HEK293 (cell line): ENCODE results near the gene GPR82.
A peak's percentile ranks its signal among the peaks of the same experiment; 100 is the strongest.

Source experiments
- CTCF ChIA-PET: fragments of 350-600 bp; formaldehyde crosslinking; extraction: SDS; loops from one replicate; lab custom pipeline; 2021; ENCODE audit warnings: antibody characterized with exemption; lab: Yijun Ruan, JAX
- POLR2A ChIA-PET: fragments of 300-600 bp; formaldehyde crosslinking; extraction: SDS; loops from one replicate; lab custom pipeline; 2020; ENCODE audit warnings: antibody characterized with exemption, inconsistent platforms; lab: Yijun Ruan, JAX
- H3K27ac ChIP-seq: fragments of 200-500 bp; sonication (Bioruptor generic); 2 replicates; pipeline ENCODE4 v1.5.1; 2014; ENCODE audit warnings: low read depth, low read length, control low read depth, inconsistent platforms; ENCODE audit errors: extremely low read depth
- H3K36me3 ChIP-seq, 2 experiments: fragments of 200-500 bp in 1 of 2; sonication (Bioruptor generic) in 1 of 2; 1 replicate in 1 of 2; 2 replicates in 1 of 2; pipeline ENCODE4 v1.5.1; 2014 to 2017; ENCODE audit warnings: inconsistent platforms in 2 of 2, low read length in 2 of 2; ENCODE audit not compliant: control insufficient read depth in 2 of 2, insufficient read depth in 1 of 2
- H3K4me1 ChIP-seq: fragments of 200-500 bp; sonication (Bioruptor generic); 2 replicates; pipeline ENCODE4 v1.5.1; 2014; ENCODE audit warnings: mild to moderate bottlenecking, low read length, inconsistent platforms; ENCODE audit not compliant: control insufficient read depth, insufficient read depth
- H3K4me3 ChIP-seq: 2 replicates; pipeline ENCODE4 v1.5.1; 2011; ENCODE audit warnings: low read depth, mild to moderate bottlenecking, control low read depth, low read length, moderate library complexity
- H3K9me3 ChIP-seq: fragments of 200-500 bp; sonication (Bioruptor generic); 2 replicates; pipeline ENCODE4 v1.5.1; 2014; ENCODE audit warnings: low read depth, low read length, inconsistent platforms; ENCODE audit not compliant: control insufficient read depth, insufficient read depth
- EGR2 ChIP-seq: fragments of 450-650 bp; formaldehyde crosslinking; IDR thresholded peaks from 2 replicates; pipeline ENCODE4 v1.5.1; 2016; ENCODE audit warnings: low read depth, missing biosample characterization, missing genetic modification characterization
- GFI1B ChIP-seq: fragments of 450-650 bp; formaldehyde crosslinking; IDR thresholded peaks from 2 replicates; pipeline ENCODE4 v1.5.1; 2016; ENCODE audit warnings: missing biosample characterization, missing genetic modification characterization
- GLIS1 ChIP-seq: fragments of 450-650 bp; formaldehyde crosslinking; IDR thresholded peaks from 2 replicates; pipeline ENCODE4 v1.5.1; 2016; ENCODE audit warnings: missing biosample characterization, missing genetic modification characterization
- OVOL3 ChIP-seq: fragments of 450-650 bp; formaldehyde crosslinking; IDR thresholded peaks from 2 replicates; pipeline ENCODE4 v1.5.1; 2016; ENCODE audit warnings: missing biosample characterization, missing genetic modification characterization
- SETDB1 ChIP-seq: IDR thresholded peaks from one replicate; pipeline ENCODE4 v1.6.1; 2017; ENCODE audit warnings: mild to moderate bottlenecking, low read length, moderate library complexity, mixed read lengths; ENCODE audit not compliant: insufficient read length
- ZBTB8A ChIP-seq: fragments of 450-650 bp; formaldehyde crosslinking; IDR thresholded peaks from 2 replicates; pipeline ENCODE4 v1.5.1; 2016; ENCODE audit warnings: missing biosample characterization, missing genetic modification characterization
- ZFP37 ChIP-seq: fragments of 450-650 bp; formaldehyde crosslinking; IDR thresholded peaks from 2 replicates; pipeline ENCODE4 v1.5.1; 2016; ENCODE audit warnings: missing biosample characterization, missing genetic modification characterization
- ZNF155 ChIP-seq: fragments of 450-650 bp; formaldehyde crosslinking; IDR thresholded peaks from 2 replicates; pipeline ENCODE4 v1.5.1; 2016; ENCODE audit warnings: missing biosample characterization, missing genetic modification characterization
- ZNF175 ChIP-seq: fragments of 450-650 bp; formaldehyde crosslinking; IDR thresholded peaks from 2 replicates; pipeline ENCODE4 v1.5.1; 2016; ENCODE audit warnings: missing biosample characterization, missing genetic modification characterization
- ZNF292 ChIP-seq: fragments of 450-650 bp; formaldehyde crosslinking; IDR thresholded peaks from 2 replicates; pipeline ENCODE4 v1.5.1; 2016; ENCODE audit warnings: low read depth, missing biosample characterization, missing genetic modification characterization, borderline replicate concordance
- ZNF341 ChIP-seq: fragments of 450-650 bp; formaldehyde crosslinking; IDR thresholded peaks from 2 replicates; pipeline ENCODE4; 2016; ENCODE audit warnings: low read depth, missing biosample characterization, missing genetic modification characterization
- ZNF366 ChIP-seq: fragments of 450-650 bp; formaldehyde crosslinking; conservative IDR thresholded peaks from 2 replicates; pipeline ENCODE4 v1.5.1; 2016; ENCODE audit warnings: missing biosample characterization, missing genetic modification characterization
- ZNF473 ChIP-seq: fragments of 450-650 bp; formaldehyde crosslinking; IDR thresholded peaks from 2 replicates; pipeline ENCODE4 v1.5.1; 2017; ENCODE audit warnings: missing biosample characterization, missing genetic modification characterization
- ZNF670 ChIP-seq: fragments of 450-650 bp; formaldehyde crosslinking; IDR thresholded peaks from 2 replicates; pipeline ENCODE4 v1.5.1; 2016; ENCODE audit warnings: missing biosample characterization, missing genetic modification characterization, low read depth
- ZNF791 ChIP-seq: fragments of 450-650 bp; formaldehyde crosslinking; IDR thresholded peaks from 2 replicates; pipeline ENCODE4 v1.5.1; 2016; ENCODE audit warnings: missing biosample characterization, missing genetic modification characterization
- ZNF792 ChIP-seq: fragments of 450-650 bp; formaldehyde crosslinking; IDR thresholded peaks from 2 replicates; pipeline ENCODE4 v1.5.1; 2016; ENCODE audit warnings: missing biosample characterization, missing genetic modification characterization
- ZNF830 ChIP-seq: fragments of 450-650 bp; IDR thresholded peaks from 2 replicates; pipeline ENCODE4 v1.5.0; 2018; ENCODE audit warnings: missing biosample characterization, missing genetic modification characterization, low read depth, mild to moderate bottlenecking, moderate library complexity
- ZSCAN23 ChIP-seq: fragments of 450-650 bp; formaldehyde crosslinking; IDR thresholded peaks from 2 replicates; pipeline ENCODE4 v1.5.1; 2016; ENCODE audit warnings: missing biosample characterization, missing genetic modification characterization
- TF ChIP-seq, protein P1 (sequence below): fragments of 450-650 bp; formaldehyde crosslinking; IDR thresholded peaks from 2 replicates; pipeline ENCODE4 v1.5.1; 2016; ENCODE audit warnings: missing biosample characterization, missing genetic modification characterization
- TF ChIP-seq, protein P2 (sequence below): fragments of 450-650 bp; formaldehyde crosslinking; IDR thresholded peaks from 2 replicates; pipeline ENCODE4 v1.5.1; 2016; ENCODE audit warnings: missing biosample characterization, missing genetic modification characterization

Gene GPR82

DNA sequence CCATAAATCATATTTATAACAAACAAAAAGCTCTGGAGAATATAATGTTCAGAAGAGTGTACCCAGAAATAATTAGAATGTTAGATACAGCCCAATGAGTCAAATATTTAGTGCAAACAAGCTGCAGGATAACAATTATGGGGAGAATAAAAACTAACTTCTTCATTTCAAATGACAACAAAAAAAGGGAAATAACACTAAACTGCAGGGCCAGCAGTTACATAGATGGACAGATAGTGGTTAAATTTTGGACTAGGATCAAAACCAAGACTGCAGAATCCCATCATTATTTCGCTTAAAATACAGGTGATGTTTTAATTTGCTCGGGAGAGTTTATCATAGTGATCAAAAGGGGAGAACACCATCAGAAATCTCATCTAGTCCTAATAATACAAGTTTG is 35.8 kb upstream of the GPR82 start:
- Histone ChIP-seq H3K9me3 (no peaks in the 10 kb centered on the region), H3K27ac (no peak overlapping the region), H3K4me3 (no peak overlapping the region), H3K4me1 (no peaks in the 10 kb centered on the region), H3K36me3 (no peaks in the 10 kb centered on the region)
- ChIA-PET CTCF (no interaction called here), POLR2A (interaction anchor here (0.6 to 0.7 kb wide), 3 partner anchors 136 to 1265 kb away, joined by 3 to 4 read pairs (median 4); no protein-coding TSS in a partner anchor)
- no peak for TF ChIP-seq ZNF292 (tag by site-specific recombination)
- no peak for TF ChIP-seq ZFP37

DNA sequence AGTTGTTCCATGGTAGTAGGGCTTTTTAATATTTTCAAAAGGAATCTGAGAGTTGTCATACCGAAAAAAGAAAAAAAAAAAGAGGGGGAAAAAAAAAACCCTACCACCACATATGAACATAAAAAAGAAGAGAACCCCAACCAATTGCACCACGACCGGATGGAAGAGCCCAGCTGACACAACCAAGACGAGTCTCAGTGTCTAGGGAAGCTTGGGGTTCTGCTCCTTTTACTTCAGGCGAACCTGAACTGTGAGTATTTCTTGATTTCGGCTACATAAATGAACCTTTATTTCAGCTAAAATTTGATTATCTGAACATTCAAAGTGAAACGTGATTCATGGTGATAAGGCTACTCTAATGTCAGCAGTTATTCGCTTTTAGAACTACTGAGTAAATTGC is 35.1 kb upstream of the GPR82 start, which contains the start of gene GPR34:
Gene GPR34 (plus strand): TSS at position 139 of the 400 bp plus-strand sequence. CDS start 6,661 bp downstream, outside the sequence.
- no peak within 1 kb of the TSS for H3K27ac ChIP-seq
- no peaks in the 10 kb centered on the region for H3K9me3 ChIP-seq
- H3K36me3 ChIP-seq = no peaks in the 10 kb centered on the region
- POLR2A ChIA-PET = interaction anchor here (0.6 to 0.7 kb wide), 3 partner anchors 62 to 1264 kb away, joined by 3 to 4 read pairs (median 4); no protein-coding TSS in a partner anchor
- H3K4me3 ChIP-seq = no peak within 1 kb of the TSS
- TF ChIP-seq SETDB1 (no peak), ZBTB8A (tag by site-specific recombination) (no peak), OVOL3 (tag by site-specific recombination) (no peak)
- no peaks in the 10 kb centered on the region for H3K4me1 ChIP-seq
- CTCF ChIA-PET = interaction anchor here (1.1 kb wide), 2 partner anchors 14 to 88 kb away, joined by 3 read pairs; no protein-coding TSS in a partner anchor

DNA sequence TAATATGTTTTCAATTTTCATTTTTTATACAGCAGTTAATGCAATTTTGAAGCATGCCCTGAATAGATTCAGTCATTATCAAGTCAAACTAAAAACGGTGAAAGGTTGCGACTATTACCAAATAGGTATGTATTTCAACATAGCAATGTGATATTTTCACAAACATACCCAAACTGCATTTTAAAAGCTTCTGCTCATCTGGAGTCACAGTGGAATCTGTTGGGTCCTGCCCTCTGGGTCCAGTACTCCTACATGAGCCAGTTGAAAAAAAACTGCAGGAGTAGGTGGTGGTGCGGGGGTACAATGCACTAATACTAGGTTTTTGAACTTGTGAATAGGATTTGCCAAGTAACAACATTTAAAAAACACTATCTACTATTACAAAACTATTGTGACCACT is 34.3 kb upstream of the GPR82 start:
- Histone ChIP-seq H3K36me3 (no peaks in the 10 kb centered on the region), H3K4me3 (no peak overlapping the region), H3K9me3 (no peaks in the 10 kb centered on the region), H3K27ac (no peak overlapping the region), H3K4me1 (no peaks in the 10 kb centered on the region)
- ChIA-PET CTCF (interaction anchor here (0.6 to 1.1 kb wide), 3 partner anchors 13 to 314 kb away, joined by 3 read pairs; no protein-coding TSS in a partner anchor), POLR2A (interaction anchor here (0.6 kb wide), 1 partner anchor 61 kb away, joined by 4 read pairs; no protein-coding TSS in a partner anchor)
- TF ChIP-seq, protein P1, sequence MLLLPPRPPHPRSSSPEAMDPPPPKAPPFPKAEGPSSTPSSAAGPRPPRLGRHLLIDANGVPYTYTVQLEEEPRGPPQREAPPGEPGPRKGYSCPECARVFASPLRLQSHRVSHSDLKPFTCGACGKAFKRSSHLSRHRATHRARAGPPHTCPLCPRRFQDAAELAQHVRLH (tag by site-specific recombination) = no peak
- TF ChIP-seq ZNF155 (tag by site-specific recombination) (no peak), ZNF791 (tag by site-specific recombination) (no peak), ZSCAN23 (no peak), ZNF473 (tag by site-specific recombination) (no peak), GLIS1 (tag by site-specific recombination) (no peak), ZNF366 (no peak)

DNA sequence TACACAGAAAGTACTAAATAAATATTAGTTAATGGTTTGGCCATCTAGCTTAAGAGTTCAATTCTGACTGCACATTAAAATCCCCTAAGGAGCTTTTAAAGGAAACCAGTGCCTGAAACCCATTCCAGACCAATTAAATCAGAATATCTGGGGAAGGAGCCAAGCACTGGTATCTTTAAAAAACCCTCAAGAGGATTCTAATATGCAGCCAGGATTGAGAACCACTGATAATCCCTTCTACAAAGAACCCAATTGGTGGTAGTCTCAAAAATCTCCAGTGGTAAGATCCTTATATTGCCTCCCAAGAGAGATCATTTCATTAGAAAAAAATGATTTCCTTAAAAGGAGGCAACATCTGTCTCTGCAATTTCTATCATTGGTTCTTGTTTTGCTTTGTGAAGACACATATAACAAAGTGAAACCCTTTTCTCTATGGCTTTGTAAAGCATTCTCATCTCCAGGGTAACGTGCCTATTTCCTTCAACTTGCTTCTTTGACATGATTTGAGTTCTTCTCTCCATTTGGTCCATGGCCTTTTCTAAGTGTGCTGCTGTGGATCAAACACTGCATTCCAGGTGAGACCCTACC is 31.7 kb upstream of the GPR82 start:
- no peaks in the 10 kb centered on the region for H3K9me3 ChIP-seq
- no peaks in the 10 kb centered on the region for H3K4me1 ChIP-seq
- ChIA-PET CTCF (interaction anchor here (0.6 to 0.7 kb wide), 2 partner anchors 31 to 74 kb away, joined by 3 to 4 read pairs; no protein-coding TSS in a partner anchor), POLR2A (no interaction called here)
- H3K4me3 ChIP-seq = no peak overlapping the region
- no peaks in the 10 kb centered on the region for H3K36me3 ChIP-seq
- no peak overlapping the region for H3K27ac ChIP-seq
- TF ChIP-seq GFI1B (tag by site-specific recombination) = 0 out of 2 replicates have a peak, but pooled peaks have one; percentile 53
- no peak for TF ChIP-seq ZNF341 (tag by site-specific recombination)

DNA sequence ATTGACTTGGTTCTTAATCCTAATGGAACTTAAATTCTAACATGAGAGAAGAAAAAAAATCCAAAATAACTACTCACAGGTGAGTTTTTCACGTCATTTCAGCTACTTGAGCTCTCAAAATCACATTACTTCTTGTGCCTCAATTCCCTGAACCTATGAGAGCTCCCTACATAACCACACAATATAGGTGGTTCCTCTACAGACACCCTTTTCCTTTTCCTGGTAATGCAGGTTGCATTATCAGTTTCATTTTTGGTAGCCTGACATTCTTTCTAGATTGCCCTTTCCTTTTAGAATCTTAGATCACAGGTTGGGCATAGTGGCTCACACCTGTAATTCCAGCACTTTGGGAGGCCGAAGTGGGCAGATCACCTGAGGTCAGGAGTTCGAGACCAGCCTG is 31.0 kb upstream of the GPR82 start:
- TF ChIP-seq ZNF792 = no peak
- TF ChIP-seq, protein P2, sequence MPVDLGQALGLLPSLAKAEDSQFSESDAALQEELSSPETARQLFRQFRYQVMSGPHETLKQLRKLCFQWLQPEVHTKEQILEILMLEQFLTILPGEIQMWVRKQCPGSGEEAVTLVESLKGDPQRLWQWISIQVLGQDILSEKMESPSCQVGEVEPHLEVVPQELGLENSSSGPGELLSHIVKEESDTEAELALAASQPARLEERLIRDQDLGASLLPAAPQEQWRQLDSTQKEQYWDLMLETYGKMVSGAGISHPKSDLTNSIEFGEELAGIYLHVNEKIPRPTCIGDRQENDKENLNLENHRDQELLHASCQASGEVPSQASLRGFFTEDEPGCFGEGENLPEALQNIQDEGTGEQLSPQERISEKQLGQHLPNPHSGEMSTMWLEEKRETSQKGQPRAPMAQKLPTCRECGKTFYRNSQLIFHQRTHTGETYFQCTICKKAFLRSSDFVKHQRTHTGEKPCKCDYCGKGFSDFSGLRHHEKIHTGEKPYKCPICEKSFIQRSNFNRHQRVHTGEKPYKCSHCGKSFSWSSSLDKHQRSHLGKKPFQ (tag by site-specific recombination) = no peak
- TF ChIP-seq ZNF175 (tag by site-specific recombination) = no peak
- no peak for TF ChIP-seq ZNF830
- no peak for TF ChIP-seq ZNF670
- no peak for TF ChIP-seq EGR2 (tag by site-specific recombination)
- Histone ChIP-seq H3K4me3 (no peak overlapping the region), H3K4me1 (no peaks in the 10 kb centered on the region), H3K27ac (no peak overlapping the region), H3K36me3 (no peaks in the 10 kb centered on the region), H3K9me3 (no peaks in the 10 kb centered on the region)
- POLR2A ChIA-PET = no interaction called here
- CTCF ChIA-PET = interaction anchor here (0.7 kb wide), 1 partner anchor 31 kb away, joined by 3 read pairs; no protein-coding TSS in a partner anchor
